Neuronal stem cell (in vitro differentiated cells): ENCODE results near the gene NALCN.

Experiments
- DNase-seq: peaks from one replicate; pipeline ENCODE4 v3.0.0-alpha.2; 2013; ENCODE audit warnings: low spot score
- H2AFZ ChIP-seq: one replicate; pipeline ENCODE4 v1.6.1; 2013; ENCODE audit warnings: mild to moderate bottlenecking, low read length, inconsistent platforms
- H2AK5ac ChIP-seq: 2 replicates; pipeline ENCODE4 v1.6.1; 2013; ENCODE audit warnings: low read depth, mild to moderate bottlenecking, inconsistent platforms, low read length, moderate library complexity, mixed read lengths
- H2BK120ac ChIP-seq: 2 replicates; pipeline ENCODE4 v1.6.1; 2013; ENCODE audit warnings: low read depth, mild to moderate bottlenecking, inconsistent platforms, low read length, moderate library complexity, mixed read lengths
- H2BK12ac ChIP-seq: one replicate; pipeline ENCODE4 v1.6.1; 2013; ENCODE audit warnings: low read length, inconsistent platforms
- H2BK15ac ChIP-seq: 2 replicates; pipeline ENCODE4 v1.6.1; 2013; ENCODE audit warnings: mild to moderate bottlenecking, low read length, inconsistent platforms, mixed read lengths
- H2BK5ac ChIP-seq: one replicate; pipeline ENCODE4 v1.6.1; 2013; ENCODE audit warnings: inconsistent platforms, mild to moderate bottlenecking, low read length, moderate library complexity
- H3K14ac ChIP-seq: one replicate; pipeline ENCODE4 v1.6.1; 2013; ENCODE audit warnings: low read length, inconsistent platforms
- H3K18ac ChIP-seq: 2 replicates; pipeline ENCODE4 v1.6.1; 2013; ENCODE audit warnings: low read length, inconsistent platforms
- H3K23ac ChIP-seq: 2 replicates; pipeline ENCODE4 v1.6.1; 2013; ENCODE audit warnings: low read depth, mild to moderate bottlenecking, mixed read lengths, low read length, inconsistent platforms; ENCODE audit not compliant: poor library complexity
- H3K27ac ChIP-seq: replicated peaks from 3 replicates; pipeline ENCODE4 v1.5.1; 2013; ENCODE audit warnings: low read length, inconsistent platforms
- H3K27me3 ChIP-seq, 3 experiments: 2 replicates each; pipeline ENCODE4 v1.6.1; 2013; ENCODE audit warnings: low read length in 3 of 3, mild to moderate bottlenecking in 2 of 3, inconsistent platforms in 1 of 3, low read depth in 1 of 3, mixed read lengths in 1 of 3, moderate library complexity in 1 of 3; ENCODE audit not compliant: control insufficient read depth in 3 of 3, insufficient read depth in 3 of 3
- H3K36me3 ChIP-seq, 2 donors: replicated peaks in 1 of 2; 2 replicates each; pipeline ENCODE4 v1.6.1; 2013; ENCODE audit warnings: low read length in 2 of 2; ENCODE audit not compliant: control insufficient read depth in 2 of 2, insufficient read depth in 2 of 2
- H3K4ac ChIP-seq: 2 replicates; pipeline ENCODE4 v1.6.1; 2013; ENCODE audit warnings: inconsistent platforms, mild to moderate bottlenecking, low read length, moderate library complexity
- H3K4me1 ChIP-seq, 2 donors: 1 replicate in 1 of 2; 2 replicates in 1 of 2; pipeline ENCODE4 v1.6.1; 2013; ENCODE audit warnings: low read length in 2 of 2, low read depth in 1 of 2; ENCODE audit not compliant: control insufficient read depth in 2 of 2, insufficient read depth in 1 of 2
- H3K4me2 ChIP-seq: one replicate; pipeline ENCODE4 v1.6.1; 2013; ENCODE audit warnings: mild to moderate bottlenecking, low read length, inconsistent platforms; ENCODE audit not compliant: insufficient read depth, poor library complexity, severe bottlenecking
- H3K4me3 ChIP-seq, 2 donors: 2 replicates each; pipeline ENCODE4 v1.5.1; 2013; ENCODE audit warnings: low read length in 2 of 2, mild to moderate bottlenecking in 2 of 2, inconsistent platforms in 1 of 2, moderate library complexity in 1 of 2
- H3K79me1 ChIP-seq: one replicate; pipeline ENCODE4 v1.6.1; 2013; ENCODE audit warnings: low read depth, mild to moderate bottlenecking, inconsistent platforms, low read length, moderate library complexity
- H3K9ac ChIP-seq: one replicate; pipeline ENCODE4 v1.6.1; 2013; ENCODE audit warnings: mild to moderate bottlenecking, low read depth, low read length, inconsistent platforms; ENCODE audit not compliant: poor library complexity
- H3K9me3 ChIP-seq, 2 donors: replicated peaks in 1 of 2; 2 replicates each; pipeline versions ENCODE3 to v1.6.1; 2013; ENCODE audit warnings: low read length in 2 of 2, mild to moderate bottlenecking in 2 of 2, inconsistent platforms in 1 of 2, low read depth in 1 of 2, mixed read lengths in 1 of 2, moderate library complexity in 1 of 2; ENCODE audit not compliant: control insufficient read depth in 2 of 2, insufficient read depth in 1 of 2
- H4K8ac ChIP-seq: one replicate; pipeline ENCODE4 v1.6.1; 2013; ENCODE audit warnings: low read depth, mild to moderate bottlenecking, inconsistent platforms, low read length, moderate library complexity
- H4K91ac ChIP-seq: one replicate; pipeline ENCODE4 v1.6.1; 2013; ENCODE audit warnings: low read length, low read depth, mild to moderate bottlenecking, inconsistent platforms; ENCODE audit not compliant: poor library complexity
- WGBS, 2 donors: extraction: QIAGEN DNeasy Blood & Tissue Kit; methylation state at CpG; one replicate each; pipeline ENCODE4 v1.1.7; 2013; ENCODE audit warnings: missing lambda C conversion rate in 2 of 2, mixed read lengths in 1 of 2; ENCODE audit not compliant: insufficient read length in 2 of 2, insufficient replicate concordance in 1 of 2; ENCODE audit errors: extremely low coverage in 2 of 2; 5-methylcytosine and 5-hydroxymethylcytosine counted together

The NALCN gene

GRCh38 chr13:101026736-101027398 lies 389.4 kb downstream of the NALCN start:
- no peak overlapping the region for H3K14ac ChIP-seq
- no peaks in the 10 kb centered on the region for H3K79me1 ChIP-seq
- H2AFZ ChIP-seq = no peak overlapping the region
- H3K4ac ChIP-seq = no peak overlapping the region
- H2BK5ac ChIP-seq = no peak overlapping the region
- no peak overlapping the region for H4K91ac ChIP-seq
- H3K9ac ChIP-seq = no peak overlapping the region
- H3K27me3 ChIP-seq = no peaks in the 10 kb centered on the region
- no peaks in the 10 kb centered on the region for H3K36me3 ChIP-seq
- H3K4me3 ChIP-seq = no peak overlapping the region
- no CpG with 5 or more reads among the region's 4 CpGs for WGBS, 2 donors
- H3K23ac ChIP-seq = no peak overlapping the region
- no peak overlapping the region for H4K8ac ChIP-seq
- H3K18ac ChIP-seq = no peak overlapping the region
- no peak for DNase-seq
- no peak overlapping the region for H2BK15ac ChIP-seq
- no peak overlapping the region for H3K27ac ChIP-seq
- no peak overlapping the region for H2AK5ac ChIP-seq
- no peaks in the 10 kb centered on the region for H3K4me1 ChIP-seq
- no peak overlapping the region for H2BK12ac ChIP-seq
- H3K9me3 ChIP-seq = no peaks in the 10 kb centered on the region
- H2BK120ac ChIP-seq = no peak overlapping the region
- no peak overlapping the region for H3K4me2 ChIP-seq

- WGBS, 2 donors = no CpG with 5 or more reads among the region's 6 CpGs
- H2BK5ac ChIP-seq = no peak overlapping the region
- H3K27me3 ChIP-seq = no peaks in the 10 kb centered on the region
- no peak overlapping the region for H2AK5ac ChIP-seq
- DNase-seq = no peak
- no peaks in the 10 kb centered on the region for H3K36me3 ChIP-seq
- H2BK12ac ChIP-seq = no peak overlapping the region
- H4K8ac ChIP-seq = no peak overlapping the region
- no peaks in the 10 kb centered on the region for H3K4me1 ChIP-seq
- no peak overlapping the region for H3K9ac ChIP-seq
- H3K4ac ChIP-seq = no peak overlapping the region
- H2BK15ac ChIP-seq = no peak overlapping the region
- no peak overlapping the region for H2AFZ ChIP-seq
- H3K27ac ChIP-seq = no peak overlapping the region
- H4K91ac ChIP-seq = no peak overlapping the region
- no peak overlapping the region for H3K4me2 ChIP-seq
- H2BK120ac ChIP-seq = no peak overlapping the region
- no peak overlapping the region for H3K23ac ChIP-seq
- no peak overlapping the region for H3K14ac ChIP-seq
- no peaks in the 10 kb centered on the region for H3K9me3 ChIP-seq
- H3K79me1 ChIP-seq = no peaks in the 10 kb centered on the region
- H3K18ac ChIP-seq = no peak overlapping the region
- H3K4me3 ChIP-seq = no peak overlapping the region
Observed at GRCh38 chr13:101026328-101026727, 390.0 kb downstream of the NALCN start.

GRCh38 chr13:101025925-101026324 lies 390.4 kb downstream of the NALCN start:
- DNase-seq = no peak
- Histone ChIP-seq H3K4me2 (no peak overlapping the region), H3K4me1 (no peaks in the 10 kb centered on the region), H3K79me1 (no peaks in the 10 kb centered on the region), H2AFZ (no peak overlapping the region), H2BK15ac (no peak overlapping the region), H3K27ac (no peak overlapping the region), H3K27me3 (no peaks in the 10 kb centered on the region), H2BK12ac (no peak overlapping the region), H4K8ac (no peak overlapping the region), H3K9ac (no peak overlapping the region), H3K18ac (no peak overlapping the region), H3K23ac (no peak overlapping the region), H2AK5ac (no peak overlapping the region), H3K4ac (no peak overlapping the region), H3K4me3 (no peak overlapping the region), H4K91ac (no peak overlapping the region), H3K36me3 (no peaks in the 10 kb centered on the region), H3K14ac (no peak overlapping the region), H2BK5ac (no peak overlapping the region), H2BK120ac (no peak overlapping the region), H3K9me3 (no peaks in the 10 kb centered on the region)
- no CpG with 5 or more reads among the region's 8 CpGs for WGBS, 2 donors

GRCh38 chr13:101025519-101025918 lies 390.8 kb downstream of the NALCN start:
- Histone ChIP-seq H2AK5ac (no peak overlapping the region), H4K8ac (no peak overlapping the region), H3K27ac (no peak overlapping the region), H4K91ac (no peak overlapping the region), H2BK12ac (no peak overlapping the region), H2BK5ac (no peak overlapping the region), H3K9ac (no peak overlapping the region), H2BK120ac (no peak overlapping the region), H3K4me2 (no peak overlapping the region), H3K4me3 (no peak overlapping the region), H3K27me3 (no peaks in the 10 kb centered on the region), H3K4me1 (no peaks in the 10 kb centered on the region), H3K14ac (no peak overlapping the region), H3K4ac (no peak overlapping the region), H3K23ac (no peak overlapping the region), H3K36me3 (no peaks in the 10 kb centered on the region), H3K9me3 (no peaks in the 10 kb centered on the region), H3K79me1 (no peaks in the 10 kb centered on the region), H2BK15ac (no peak overlapping the region), H3K18ac (no peak overlapping the region), H2AFZ (no peak overlapping the region)
- WGBS, 2 donors = no CpG with 5 or more reads among the region's 9 CpGs
- DNase-seq = no peak
